Activated T-helper 1 cell treated with anti-CD3 and anti-CD28 coated beads, Interleukin-2, amount 50 U/mL, for 16 hours (primary cell): ENCODE data around the gene COL23A1.

ENCODE experiments used
- DNase-seq, 2 donors: peaks; one replicate each; pipeline ENCODE4 v3.0.0-alpha.2; 2020; ENCODE audit warnings: low read depth in 1 of 2, low spot score in 1 of 2

Gene COL23A1

DNA sequence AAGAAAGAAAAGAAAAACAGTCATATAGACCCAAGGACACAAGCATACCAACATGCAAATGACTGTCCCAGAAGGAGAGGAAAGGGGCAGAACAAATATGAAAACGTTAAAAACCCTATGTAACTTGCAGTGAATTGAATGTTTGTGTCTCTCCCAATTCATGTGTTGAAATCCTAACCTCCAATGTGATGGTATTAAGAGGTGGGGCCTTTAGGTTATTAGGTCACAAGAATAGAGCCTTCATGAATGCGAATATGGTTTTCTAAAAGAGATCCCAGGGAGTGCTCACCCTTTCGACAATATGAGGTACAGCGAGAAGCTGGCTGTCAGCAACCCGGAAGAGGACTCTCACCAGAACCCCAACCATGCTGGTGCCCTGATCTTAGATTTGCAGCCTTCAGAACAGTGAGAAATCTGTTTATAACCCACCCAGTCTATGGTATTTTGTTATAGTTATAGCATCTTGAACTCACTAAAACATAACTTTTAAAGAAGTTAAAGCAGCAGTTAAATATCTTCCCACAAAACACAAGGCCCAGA, 371.9 kb downstream of the COL23A1 start:
- no peak for DNase-seq

DNA sequence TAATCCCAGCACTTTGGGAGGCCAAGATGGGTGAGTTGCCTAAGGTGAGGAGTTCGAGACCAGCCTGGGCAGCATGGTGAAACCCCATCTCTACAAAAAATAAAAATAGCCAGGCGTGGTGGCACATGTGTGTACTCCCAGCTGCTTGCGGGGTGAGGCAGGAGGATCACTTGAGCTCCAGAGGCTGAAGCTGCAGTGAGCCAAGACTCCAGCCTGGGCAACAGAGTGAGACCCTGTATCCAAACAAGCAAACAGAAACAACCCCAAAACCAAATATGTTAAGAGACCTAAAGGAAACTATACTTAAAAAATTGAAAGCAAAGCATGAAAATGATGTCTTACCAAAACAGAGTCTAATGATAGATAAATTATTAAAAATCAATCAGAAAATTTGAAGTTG, 373.4 kb downstream of the COL23A1 start:
- no peak for DNase-seq

DNA sequence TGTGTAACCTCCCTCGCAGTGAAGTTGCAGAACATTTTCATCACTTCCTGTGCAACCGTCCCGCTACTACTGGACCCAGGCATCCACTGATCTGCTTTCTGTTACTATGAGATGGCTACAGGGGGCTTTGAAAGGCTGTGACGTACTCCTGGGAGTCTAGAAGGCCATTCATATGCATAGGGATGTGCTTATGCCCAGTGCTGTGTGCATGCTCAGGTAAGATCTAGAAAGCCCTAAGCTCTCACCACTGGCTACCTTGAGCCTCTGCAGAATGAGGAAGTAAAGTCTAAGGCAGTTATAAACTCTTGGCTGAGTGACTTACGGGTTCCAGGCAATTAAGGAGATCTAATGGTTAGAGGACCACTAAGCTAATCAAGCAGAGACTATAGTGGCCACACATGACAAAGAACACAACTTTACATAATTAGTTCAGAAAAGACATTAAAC, 374.1 kb downstream of the COL23A1 start:
- no peak for DNase-seq

DNA sequence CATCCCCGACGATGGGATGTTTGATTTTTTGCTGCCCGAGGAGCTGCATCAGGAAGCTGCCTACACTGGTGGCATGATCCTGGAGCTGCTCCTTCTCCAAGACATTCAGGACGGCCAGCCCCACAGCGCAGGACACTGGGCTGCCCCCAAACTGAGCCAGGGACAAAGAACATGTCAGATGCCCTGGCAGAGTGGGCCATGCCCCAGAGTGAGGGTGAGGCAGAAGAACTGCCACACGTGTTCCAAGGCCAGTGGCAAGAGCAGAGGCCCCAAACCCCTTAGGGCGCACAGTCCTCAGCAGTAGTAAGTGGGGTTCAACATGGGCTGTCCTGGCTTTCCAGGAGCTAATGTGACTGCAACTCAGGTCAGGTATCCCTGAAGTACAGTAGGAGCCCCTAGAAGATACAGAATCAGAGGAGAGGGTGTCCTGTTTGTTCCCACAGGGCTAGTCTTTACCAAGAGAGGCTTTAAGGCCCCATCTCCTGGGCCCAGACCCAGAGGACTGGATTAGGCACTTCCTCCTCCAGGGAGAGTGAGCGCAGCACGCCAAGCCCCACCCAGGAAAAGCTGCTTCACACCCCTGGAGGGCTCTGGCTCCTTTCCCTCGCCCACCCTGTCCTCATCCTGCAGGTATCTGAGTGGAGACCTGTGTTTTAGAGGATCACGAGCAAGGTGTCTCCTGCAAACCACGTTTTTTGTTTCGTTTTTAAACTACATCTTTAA, 374.8 kb downstream of the COL23A1 start:
- DNase-seq, result no peak

DNA sequence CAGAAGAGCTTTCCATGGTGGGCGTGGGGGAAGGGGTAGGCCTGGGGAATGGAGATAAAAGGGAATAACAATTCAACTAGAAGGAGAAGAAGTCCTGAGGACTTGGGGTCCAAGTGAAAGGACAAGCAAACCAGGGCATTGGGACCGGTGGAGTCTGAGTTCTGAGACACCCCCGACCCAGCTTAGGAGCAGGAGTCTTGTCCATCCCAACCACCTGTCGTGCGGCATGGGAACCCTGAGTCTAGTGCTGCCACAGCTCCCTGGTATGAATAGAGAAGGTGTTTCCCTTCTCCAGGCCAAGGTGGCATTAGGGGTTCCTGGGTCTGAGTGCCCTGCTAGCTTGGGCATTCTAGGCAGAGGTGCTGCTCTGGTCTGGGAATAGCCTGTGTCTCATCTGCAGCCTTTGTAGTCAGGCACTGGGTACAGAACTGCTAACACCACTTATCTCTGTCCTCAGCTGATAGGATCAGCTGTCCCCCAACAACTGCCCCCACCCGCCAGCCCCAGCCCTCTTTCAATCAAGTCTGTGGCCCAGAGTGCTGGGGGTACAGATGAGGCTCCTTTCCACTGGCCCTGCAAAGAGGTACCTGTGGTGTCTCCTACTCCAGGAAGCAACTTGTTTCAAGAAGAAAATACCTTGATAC, 375.9 kb downstream of the COL23A1 start:
- no peak for DNase-seq

DNA sequence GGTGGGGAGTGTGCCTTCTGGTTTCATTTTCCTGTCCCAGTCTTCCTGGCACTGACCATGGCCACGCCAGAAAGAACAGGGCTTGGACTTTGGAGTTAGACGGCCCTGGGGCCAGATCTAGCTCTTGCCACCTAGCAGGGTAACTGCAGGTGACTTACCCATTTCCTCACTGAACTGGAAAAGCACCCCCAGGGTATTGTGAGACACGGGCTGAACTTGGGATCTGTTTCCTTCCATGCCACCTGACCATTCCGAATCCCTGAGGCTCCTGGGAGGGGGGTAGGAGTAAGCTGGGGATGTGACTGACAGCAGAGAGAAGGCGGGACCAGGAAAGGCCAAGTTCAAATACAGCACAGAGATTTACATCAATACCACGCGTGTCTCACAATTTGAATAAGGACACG, 376.4 kb downstream of the COL23A1 start:
- DNase-seq, result no peak

DNA sequence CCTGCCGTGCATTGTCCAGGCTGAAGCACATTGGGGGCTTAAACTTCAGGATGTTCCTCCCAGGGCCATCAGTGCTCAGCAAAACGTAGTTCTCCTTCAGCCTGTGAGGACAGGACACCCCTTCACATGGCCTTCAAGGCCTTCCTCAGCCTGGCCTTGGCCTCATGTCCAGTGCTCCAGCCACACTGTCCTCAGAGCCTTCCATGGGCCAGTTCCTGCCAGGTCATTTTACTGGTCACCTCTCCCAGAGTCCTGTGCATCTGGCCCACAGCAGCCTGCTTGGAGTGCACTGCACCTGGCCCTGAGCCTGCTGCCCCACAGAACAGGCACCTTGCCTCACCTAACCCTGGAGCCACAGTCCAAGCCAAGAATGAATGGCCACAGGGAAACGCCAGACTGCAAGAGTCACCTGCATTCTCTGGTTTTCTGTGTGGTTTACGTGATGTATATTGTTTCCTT, 377.2 kb downstream of the COL23A1 start:
- no peak for DNase-seq

DNA sequence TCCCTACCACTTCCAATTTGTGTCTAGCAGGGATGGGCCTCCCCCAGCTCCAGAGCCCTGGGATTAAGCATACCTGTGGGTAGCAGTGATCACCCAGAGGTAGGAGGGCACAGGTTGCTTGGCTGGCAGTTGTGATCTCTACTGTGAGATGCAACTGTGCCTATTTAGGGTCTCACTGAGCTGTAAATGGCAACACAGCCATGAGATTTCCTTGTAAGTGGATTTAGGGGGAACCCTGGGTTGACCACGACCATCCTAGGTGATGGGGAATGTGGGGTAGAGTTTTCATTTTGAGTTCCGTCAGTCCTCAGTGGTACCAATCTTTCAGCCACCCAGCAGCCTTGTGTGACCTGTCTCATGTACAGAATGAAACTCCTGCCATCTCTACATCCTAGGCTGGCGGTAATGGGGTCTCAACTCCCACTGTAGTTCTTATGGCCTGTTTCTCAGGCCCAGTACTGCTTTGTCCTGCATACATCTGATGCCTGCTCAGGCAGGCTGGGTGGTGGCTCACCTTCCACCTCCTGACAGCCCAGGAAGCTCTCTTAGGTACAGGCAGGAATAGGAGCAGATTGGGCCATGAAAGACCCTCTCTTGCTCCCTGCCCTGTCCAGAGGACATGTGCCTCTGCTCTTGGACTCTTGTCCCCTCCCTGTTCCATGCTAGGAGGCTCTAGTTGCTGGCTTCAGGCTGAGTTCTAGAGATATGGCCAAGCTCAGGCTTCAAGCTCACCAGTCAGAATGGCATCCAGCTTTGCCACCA, 377.8 kb downstream of the COL23A1 start:
- DNase-seq, result no peak

DNA sequence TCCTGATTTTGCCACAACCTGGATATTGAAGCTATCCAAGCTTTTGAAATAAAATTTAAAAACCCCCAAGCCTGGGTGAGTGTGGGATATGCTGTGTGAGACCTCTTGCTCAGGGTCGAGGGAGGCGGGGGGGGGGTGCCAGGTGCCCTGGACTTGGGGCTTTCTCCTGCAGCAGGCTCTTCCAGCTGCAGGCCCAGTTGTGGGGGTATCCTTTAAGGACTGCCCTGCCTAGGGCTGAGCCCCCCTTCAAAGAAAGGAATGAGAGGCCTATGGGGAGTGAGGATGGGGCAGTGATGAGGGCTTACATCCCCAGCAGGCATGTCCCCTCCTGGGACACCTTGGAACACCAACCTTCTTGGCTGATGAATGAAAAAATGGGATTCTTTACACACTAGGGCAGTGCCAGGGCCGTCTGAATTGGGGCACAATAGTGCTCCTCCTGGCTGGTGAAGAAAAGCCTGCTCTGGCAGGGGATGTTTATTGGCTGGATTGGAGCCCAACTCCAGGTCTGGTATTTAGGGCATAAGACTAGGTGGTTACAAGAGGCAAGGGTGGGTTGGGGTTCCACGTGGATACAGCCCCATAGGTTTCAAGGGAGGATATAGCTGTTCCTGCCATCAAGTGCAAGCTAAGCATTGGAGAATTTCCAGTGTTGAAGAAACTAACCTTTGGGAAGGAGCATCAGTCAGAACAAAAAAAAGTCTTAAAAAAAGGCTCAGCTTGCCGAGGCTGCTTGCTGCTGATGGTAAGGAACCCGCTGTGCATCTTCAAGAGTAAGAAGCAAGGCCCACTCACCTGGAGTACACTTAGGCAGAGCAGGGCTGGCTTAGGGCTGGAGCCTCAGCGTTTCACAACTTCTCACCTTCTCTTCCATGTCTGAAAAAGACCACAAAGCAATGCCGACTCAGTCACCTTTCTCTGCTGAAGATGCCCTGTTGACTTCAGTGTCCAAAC, 378.8 kb downstream of the COL23A1 start:
- DNase-seq, result no peak

DNA sequence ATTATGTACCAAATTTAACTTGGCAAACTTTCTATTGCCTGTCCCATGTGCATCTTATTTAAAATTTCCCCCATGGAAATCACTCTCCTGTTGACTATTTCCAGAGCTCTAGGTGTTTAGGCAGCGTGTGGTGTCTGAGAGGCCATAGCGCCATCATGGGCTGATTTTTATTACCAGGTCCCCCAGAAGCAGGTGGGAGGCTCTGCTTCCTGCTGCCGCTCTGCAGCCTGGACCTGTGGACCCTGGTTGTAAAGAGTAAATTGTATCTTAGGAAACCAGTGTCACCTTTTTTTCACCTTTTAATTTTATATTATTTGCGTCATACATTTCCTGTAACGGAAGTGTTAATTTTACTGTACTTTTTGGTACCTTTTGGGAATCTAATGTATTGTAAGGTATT, 379.5 kb downstream of the COL23A1 start:
- no peak for DNase-seq

DNA sequence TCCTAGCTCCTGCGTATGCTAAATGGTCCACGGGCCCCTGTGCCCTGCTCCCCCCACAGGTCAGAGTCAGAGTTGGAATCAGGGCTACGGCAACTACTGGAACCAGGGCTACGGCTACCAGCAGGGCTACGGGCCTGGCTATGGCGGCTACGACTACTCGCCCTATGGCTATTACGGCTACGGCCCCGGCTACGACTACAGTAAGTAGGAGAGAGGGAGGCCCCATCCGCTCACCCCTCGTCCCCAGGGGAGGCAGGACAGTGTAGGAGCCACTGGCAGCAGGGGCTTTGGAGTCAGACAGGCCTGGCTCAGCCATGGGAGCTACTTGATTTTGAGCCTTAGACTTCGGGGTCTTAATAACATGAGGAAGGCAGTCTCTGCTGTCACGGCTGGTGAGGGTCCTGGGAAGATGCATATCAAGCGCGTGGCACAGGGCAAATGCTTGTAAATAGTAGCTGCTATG, 380.1 kb downstream of the COL23A1 start:
- DNase-seq, result no peak

DNA sequence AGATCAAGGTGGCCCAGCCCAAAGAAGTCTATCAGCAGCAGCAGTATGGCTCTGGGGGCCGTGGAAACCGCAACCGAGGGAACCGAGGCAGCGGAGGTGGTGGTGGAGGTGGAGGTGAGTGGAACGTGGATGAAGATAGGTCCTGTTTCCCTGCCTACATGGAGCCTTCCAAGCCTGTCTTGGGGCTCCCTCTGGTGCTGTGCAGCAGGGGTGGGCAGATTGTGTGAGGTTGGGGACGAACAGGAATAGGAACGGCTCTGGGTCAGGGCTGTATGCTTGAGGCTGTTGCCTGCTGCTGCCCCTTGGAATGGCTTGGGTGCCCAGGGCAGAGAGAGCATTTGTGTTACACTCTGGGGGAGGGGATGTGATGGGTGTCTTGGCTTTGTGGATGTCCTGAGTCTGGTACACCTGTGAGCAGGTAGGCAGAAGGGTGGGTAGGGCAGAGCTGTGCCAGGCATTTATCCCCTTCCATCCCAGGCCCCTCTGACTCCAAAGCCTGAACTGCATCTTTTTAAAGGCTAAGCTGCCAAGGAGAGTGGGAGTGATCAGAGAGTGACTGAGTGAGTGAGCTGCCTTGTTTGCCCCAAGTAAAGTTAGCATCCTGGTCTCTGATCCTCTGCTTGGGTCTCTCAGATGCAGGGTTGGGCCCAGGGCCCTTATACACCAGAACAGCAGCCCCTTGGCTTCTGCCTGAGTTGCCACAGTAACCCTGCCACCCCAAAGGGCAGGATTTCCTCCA, 380.7 kb downstream of the COL23A1 start:
- DNase-seq, result no peak

DNA sequence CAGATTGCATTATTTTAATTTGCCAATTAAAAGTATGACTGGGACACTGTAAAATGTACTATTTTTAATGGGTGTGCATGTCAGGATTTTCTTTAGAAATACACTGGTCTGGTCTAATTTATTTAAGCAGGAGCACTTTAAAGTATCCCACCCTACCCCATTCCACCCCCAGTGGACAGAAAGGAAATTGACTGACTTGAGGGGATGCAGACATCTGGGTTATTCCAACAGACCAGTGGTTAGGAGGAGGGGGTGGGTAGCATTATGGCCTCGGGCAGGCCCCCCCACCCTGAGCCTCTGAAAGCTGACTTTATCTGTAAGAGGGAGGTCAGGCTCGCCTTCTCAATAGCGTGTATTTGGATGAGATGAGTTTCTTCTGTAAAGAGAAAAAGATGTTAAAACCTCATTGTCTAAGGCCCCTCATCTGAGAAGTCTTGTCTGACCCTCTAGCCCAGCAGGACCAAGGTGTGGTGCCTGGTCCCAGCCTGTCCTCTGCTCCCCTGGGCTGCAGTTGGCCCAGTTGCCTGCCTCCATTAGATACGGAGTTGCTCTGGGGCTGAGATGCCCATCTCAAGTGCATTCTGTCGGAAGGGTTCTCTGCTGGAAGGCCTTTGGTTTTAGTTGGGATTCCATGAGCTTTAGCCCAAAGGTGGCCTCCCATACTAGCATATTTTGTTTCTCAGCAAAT, 381.5 kb downstream of the COL23A1 start:
- no peak for DNase-seq

DNA sequence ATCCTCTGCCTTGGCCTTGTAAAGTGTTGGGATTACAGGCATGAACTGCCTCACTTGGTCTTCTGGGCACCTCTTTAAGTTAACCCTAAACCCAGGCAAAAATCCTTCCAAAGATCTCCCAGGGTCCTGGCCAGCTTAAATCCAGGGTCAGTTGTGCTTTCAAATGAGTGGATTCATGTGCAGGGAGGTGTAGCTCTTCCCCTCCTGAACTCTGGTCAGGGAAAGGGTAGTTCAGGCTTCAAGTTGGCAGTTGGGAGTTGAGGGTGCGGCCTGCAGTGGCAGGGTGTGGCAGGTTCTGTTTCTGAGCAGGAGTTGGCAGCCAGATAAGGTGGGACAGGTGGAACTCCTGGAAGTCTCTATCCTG, 382.3 kb downstream of the COL23A1 start:
- DNase-seq, result no peak

DNA sequence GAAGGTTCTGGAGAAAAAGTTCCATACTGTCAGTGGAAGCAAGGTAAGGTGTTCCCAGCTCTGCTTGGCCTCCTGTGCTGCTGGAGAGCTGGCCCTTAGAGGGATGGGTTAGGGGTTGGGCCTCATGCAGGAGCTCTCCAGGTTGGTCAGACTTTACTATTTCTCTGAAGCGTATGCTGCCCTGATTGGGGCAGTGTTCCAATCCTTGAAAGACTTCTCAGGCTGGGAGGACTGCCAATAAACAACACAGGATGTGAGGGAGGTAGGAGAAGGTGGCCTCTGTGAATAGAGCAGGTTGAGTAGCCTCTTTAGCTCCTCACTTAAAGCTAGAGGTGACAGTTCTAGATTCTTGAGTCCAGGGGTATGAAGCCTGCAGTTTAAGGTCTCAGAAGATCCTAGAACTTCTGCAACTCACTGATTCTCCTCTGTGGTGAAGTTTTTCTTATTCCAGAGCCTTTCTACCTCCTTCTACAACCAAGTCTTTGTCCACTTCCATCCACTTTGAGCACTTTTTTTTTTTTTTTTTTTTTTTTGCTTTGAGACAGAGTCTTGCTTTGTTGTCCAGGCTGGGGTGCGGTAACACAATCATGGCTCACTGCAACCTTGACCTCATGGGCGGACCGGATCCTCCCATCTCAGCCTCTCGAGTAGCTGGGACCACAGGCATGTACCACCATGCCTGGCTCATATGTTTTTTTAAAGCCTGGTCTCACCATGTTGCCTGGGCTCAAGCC, 382.8 kb downstream of the COL23A1 start:
- no peak for DNase-seq

DNA sequence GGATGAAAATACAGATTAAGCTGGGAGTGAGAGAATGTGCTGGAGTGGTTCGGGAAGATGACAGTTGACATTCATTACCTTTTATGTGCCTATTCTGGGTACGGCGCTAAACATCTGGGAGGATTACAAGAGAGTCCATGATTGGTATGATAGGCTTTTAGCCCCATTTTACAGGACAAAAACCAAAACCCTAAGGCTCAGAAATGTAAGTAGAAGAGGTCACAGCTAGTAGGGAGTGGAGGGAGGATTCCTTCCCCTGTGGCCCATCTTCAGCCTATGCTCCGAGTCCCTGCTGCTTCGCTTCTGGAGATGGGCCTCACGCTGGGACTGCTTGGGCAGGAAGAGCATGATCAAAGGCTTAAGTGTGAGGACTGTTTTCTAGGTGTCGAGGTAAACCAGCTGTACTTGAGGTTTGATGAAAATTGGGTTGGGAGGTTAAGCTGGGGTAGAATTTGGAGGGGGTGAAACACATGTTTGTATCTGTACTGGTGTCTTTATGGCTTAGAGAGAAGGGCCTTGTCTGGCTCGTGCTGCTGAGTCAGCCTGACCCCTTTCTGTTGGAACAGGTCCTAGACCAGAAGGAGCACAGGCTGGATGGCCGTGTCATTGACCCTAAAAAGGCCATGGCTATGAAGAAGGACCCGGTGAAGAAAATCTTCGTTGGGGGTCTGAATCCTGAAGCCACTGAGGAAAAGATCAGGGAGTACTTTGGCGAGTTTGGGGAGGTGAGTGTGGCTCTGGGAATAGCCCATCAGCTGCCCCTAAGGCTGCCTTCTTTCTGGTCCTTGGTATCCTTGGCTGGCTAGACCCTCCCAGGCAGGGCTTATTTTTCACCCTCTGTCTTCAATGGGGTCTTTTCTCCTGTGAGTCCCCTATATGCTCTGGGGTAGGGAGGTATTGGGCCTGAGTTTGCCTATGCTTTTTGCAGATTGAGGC, 383.8 kb downstream of the COL23A1 start:
- DNase-seq, result no peak

DNA sequence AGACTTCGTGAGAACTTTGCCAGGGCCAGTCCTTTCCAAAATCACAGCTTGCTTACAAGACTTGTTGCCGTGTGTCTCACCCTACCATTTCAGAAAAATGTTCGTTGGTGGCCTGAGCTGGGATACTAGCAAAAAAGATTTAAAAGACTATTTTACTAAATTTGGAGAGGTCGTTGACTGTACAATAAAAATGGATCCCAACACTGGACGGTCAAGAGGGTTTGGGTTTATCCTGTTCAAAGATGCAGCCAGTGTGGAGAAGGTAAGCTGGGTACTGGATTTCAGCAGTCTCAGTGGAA, 384.5 kb downstream of the COL23A1 start:
- DNase-seq, result no peak
